KMS-11 (cell line): Measurements from ENCODE around the gene GMPPA.

Experiments
- H2AFZ ChIP-seq: fragments of 200-600 bp; sonication (generic); 2 replicates; pipeline ENCODE4 v1.6.1; 2016; ENCODE audit warnings: antibody characterized with exemption, mixed run types, low read depth
- H3K27ac ChIP-seq: fragments of 200-600 bp; sonication (generic); 2 replicates; pipeline ENCODE4 v1.6.1; 2016; ENCODE audit warnings: mild to moderate bottlenecking, mixed run types
- H3K27me3 ChIP-seq: fragments of 200-600 bp; sonication (generic); 2 replicates; pipeline ENCODE4 v1.6.1; 2017; ENCODE audit warnings: mild to moderate bottlenecking, low read depth, mixed run types, moderate library complexity; ENCODE audit not compliant: insufficient read depth
- H3K36me3 ChIP-seq: fragments of 200-600 bp; sonication (generic); 2 replicates; pipeline ENCODE4 v1.6.1; 2017; ENCODE audit warnings: mild to moderate bottlenecking, mixed run types; ENCODE audit not compliant: insufficient read depth
- H3K4me1 ChIP-seq: fragments of 200-600 bp; sonication (generic); 2 replicates; pipeline ENCODE4 v1.6.1; 2016; ENCODE audit warnings: mild to moderate bottlenecking, low read depth, mixed run types; ENCODE audit not compliant: poor library complexity, severe bottlenecking
- H3K4me2 ChIP-seq: fragments of 200-600 bp; sonication (generic); 2 replicates; pipeline ENCODE4 v1.7.0; 2016; ENCODE audit warnings: mild to moderate bottlenecking, mixed run types
- H3K4me3 ChIP-seq: fragments of 200-600 bp; sonication (generic); IDR thresholded peaks from 2 replicates; pipeline ENCODE4 v1.6.1; 2017; ENCODE audit warnings: low read depth, low read length, mixed read lengths; ENCODE audit not compliant: insufficient read depth
- H3K79me2 ChIP-seq: fragments of 200-600 bp; sonication (generic); 2 replicates; pipeline ENCODE4 v1.6.1; 2016; ENCODE audit warnings: low read depth, mixed run types; ENCODE audit not compliant: insufficient read depth
- H3K9ac ChIP-seq: fragments of 200-600 bp; sonication (generic); 2 replicates; pipeline ENCODE4 v1.6.1; 2016; ENCODE audit warnings: mild to moderate bottlenecking, mixed run types
- H4K20me1 ChIP-seq: fragments of 200-600 bp; sonication (generic); 2 replicates; pipeline ENCODE4 v1.6.1; 2016; ENCODE audit warnings: mild to moderate bottlenecking, mixed run types; ENCODE audit not compliant: insufficient read depth
- TF ChIP-seq, protein P1 (sequence below): fragments of 200-600 bp; sonication (generic); conservative IDR thresholded peaks from 2 replicates; pipeline ENCODE4 v1.6.1; 2017; ENCODE audit warnings: low read depth, mild to moderate bottlenecking, antibody characterized with exemption, low read length, moderate library complexity, mixed read lengths

GMPPA gene

DNA sequence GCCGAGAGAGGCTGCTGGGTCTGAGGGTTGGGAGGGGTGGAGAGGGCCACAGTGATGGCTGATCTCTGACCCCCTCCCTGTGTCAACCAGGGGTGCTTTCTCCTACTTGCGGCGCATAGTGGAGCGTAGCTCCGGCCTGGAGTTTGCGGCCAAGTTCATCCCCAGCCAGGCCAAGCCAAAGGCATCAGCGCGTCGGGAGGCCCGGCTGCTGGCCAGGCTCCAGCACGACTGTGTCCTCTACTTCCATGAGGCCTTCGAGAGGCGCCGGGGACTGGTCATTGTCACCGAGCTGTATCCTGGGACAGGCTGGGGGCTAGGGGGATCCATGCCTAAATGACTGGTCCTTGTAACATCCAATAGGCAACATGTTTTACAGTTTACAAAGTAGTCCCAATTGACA is 20.9 kb upstream of the GMPPA start:
- TF ChIP-seq, protein P1, sequence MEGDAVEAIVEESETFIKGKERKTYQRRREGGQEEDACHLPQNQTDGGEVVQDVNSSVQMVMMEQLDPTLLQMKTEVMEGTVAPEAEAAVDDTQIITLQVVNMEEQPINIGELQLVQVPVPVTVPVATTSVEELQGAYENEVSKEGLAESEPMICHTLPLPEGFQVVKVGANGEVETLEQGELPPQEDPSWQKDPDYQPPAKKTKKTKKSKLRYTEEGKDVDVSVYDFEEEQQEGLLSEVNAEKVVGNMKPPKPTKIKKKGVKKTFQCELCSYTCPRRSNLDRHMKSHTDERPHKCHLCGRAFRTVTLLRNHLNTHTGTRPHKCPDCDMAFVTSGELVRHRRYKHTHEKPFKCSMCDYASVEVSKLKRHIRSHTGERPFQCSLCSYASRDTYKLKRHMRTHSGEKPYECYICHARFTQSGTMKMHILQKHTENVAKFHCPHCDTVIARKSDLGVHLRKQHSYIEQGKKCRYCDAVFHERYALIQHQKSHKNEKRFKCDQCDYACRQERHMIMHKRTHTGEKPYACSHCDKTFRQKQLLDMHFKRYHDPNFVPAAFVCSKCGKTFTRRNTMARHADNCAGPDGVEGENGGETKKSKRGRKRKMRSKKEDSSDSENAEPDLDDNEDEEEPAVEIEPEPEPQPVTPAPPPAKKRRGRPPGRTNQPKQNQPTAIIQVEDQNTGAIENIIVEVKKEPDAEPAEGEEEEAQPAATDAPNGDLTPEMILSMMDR, result no peak
- no peak overlapping the region for H3K9ac ChIP-seq
- H3K36me3 ChIP-seq, result no peaks in the 10 kb centered on the region
- no peaks in the 10 kb centered on the region for H4K20me1 ChIP-seq
- H3K4me3 ChIP-seq, result no peak overlapping the region
- peaks cover 60% of the 10 kb centered on the region for H3K27me3 ChIP-seq
- H2AFZ ChIP-seq, result no peak overlapping the region
- H3K27ac ChIP-seq, result no peak overlapping the region
- no peaks in the 10 kb centered on the region for H3K79me2 ChIP-seq
- no peak overlapping the region for H3K4me2 ChIP-seq
- no peaks in the 10 kb centered on the region for H3K4me1 ChIP-seq

DNA sequence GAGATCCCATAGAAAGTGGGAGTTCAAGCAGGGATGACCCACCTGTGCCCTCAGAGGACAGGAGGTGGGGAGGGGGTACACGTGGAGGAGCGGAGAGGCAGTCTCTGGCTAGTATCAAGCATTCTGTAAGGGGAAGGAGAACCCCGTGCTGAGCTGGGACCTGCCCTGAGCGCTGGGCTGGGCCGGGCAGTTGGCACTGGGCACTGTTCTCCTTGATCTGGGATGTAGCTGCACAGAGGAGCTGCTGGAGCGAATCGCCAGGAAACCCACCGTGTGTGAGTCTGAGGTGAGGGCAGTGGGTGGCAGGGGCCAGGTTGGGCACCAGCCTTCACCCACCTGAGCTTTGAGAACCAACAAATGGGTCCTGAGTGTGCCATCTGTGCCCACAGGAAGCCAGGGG is 19.8 kb upstream of the GMPPA start:
- no peak overlapping the region for H2AFZ ChIP-seq
- H3K4me2 ChIP-seq, result no peak overlapping the region
- peaks cover 65% of the 10 kb centered on the region for H3K27me3 ChIP-seq
- H3K9ac ChIP-seq, result no peak overlapping the region
- H3K4me3 ChIP-seq, result no peak overlapping the region
- H3K27ac ChIP-seq, result no peak overlapping the region
- no peaks in the 10 kb centered on the region for H4K20me1 ChIP-seq
- TF ChIP-seq, protein P1, result no peak
- no peaks in the 10 kb centered on the region for H3K79me2 ChIP-seq
- no peaks in the 10 kb centered on the region for H3K36me3 ChIP-seq
- no peaks in the 10 kb centered on the region for H3K4me1 ChIP-seq

DNA sequence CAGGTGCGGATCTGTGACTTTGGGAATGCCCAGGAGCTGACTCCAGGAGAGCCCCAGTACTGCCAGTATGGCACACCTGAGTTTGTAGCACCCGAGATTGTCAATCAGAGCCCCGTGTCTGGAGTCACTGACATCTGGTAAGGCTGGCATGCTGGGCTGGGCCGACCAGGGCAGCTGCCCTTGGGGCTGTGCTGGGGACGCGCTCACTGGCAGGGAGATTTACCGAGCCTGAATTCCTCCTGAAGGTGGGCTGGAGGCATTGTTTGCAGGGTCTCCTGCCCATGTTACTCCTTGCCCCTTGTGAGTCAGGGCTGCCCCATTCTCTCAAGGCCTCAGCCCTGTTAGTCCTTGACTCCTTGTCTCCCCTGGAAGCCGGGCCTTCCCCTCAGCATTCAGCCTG is 18.7 kb upstream of the GMPPA start:
- Histone ChIP-seq H3K4me2 (no peak overlapping the region), H3K4me1 (no peaks in the 10 kb centered on the region), H3K9ac (no peak overlapping the region), H3K4me3 (no peak overlapping the region), H3K36me3 (no peaks in the 10 kb centered on the region), H4K20me1 (no peaks in the 10 kb centered on the region), H2AFZ (no peak overlapping the region), H3K27ac (no peak overlapping the region), H3K27me3 (peaks cover 64% of the 10 kb centered on the region), H3K79me2 (no peaks in the 10 kb centered on the region)
- TF ChIP-seq, protein P1, result no peak

DNA sequence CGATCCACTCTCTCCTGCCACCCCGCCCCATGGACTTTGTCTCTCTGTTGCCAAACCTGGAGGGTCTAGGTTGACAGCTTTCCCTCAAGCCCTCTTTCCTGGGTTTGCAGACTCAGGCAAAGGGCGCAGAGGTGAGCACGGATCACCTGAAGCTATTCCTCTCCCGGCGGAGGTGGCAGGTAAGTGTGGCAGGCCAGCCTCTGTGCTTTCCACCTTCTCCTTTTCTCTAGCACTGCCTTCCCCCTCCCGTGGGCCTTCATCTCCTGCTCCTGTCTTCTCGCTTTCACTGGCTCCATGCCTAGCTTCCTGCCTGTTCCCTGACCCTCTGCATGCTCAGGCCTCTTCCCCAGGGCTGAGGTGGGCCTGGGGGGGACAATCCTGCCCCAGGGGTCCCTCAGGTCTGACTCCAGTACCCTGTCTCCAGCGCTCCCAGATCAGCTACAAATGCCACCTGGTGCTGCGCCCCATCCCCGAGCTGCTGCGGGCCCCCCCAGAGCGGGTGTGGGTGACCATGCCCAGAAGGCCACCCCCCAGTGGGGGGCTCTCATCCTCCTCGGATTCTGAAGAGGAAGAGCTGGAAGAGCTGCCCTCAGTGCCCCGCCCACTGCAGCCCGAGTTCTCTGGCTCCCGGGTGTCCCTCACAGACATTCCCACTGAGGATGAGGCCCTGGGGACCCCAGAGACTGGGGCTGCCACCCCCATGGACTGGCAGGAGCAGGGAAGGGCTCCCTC is 15.9 kb upstream of the GMPPA start:
- H3K79me2 ChIP-seq, result no peaks in the 10 kb centered on the region
- peaks cover 88% of the 10 kb centered on the region for H3K27me3 ChIP-seq
- H3K36me3 ChIP-seq, result no peaks in the 10 kb centered on the region
- H3K4me2 ChIP-seq, result no peak overlapping the region
- H3K9ac ChIP-seq, result no peak overlapping the region
- no peaks in the 10 kb centered on the region for H3K4me1 ChIP-seq
- H4K20me1 ChIP-seq, result no peaks in the 10 kb centered on the region
- no peak overlapping the region for H3K4me3 ChIP-seq
- no peak overlapping the region for H3K27ac ChIP-seq
- H2AFZ ChIP-seq, result no peak overlapping the region
- TF ChIP-seq, protein P1, result no peak
